HK-2 (cell line): ENCODE results near the gene CLEC14A.

Experiments used
- DNase-seq: peaks from one replicate; pipeline ENCODE4 v3.0.0-alpha.2; 2018; ENCODE audit not compliant: unreplicated experiment

Gene CLEC14A

GRCh38 chr14:38255673-38256532 lies at the start of gene CLEC14A:
TSS of gene CLEC14A (minus strand) at chr14:38256093. CDS start at chr14:38256022, 71 bp downstream.
- no peak for DNase-seq

- no peak for DNase-seq
These were observed 47.1 kb upstream of the CLEC14A start for GRCh38 chr14:38302966-38303365.

GRCh38 chr14:38302034-38302433 lies 46.1 kb upstream of the CLEC14A start:
- DNase-seq, result no peak

GRCh38 chr14:38297681-38298080 lies 41.8 kb upstream of the CLEC14A start:
- DNase-seq, result no peak

- no peak for DNase-seq
These were observed 36.0 kb upstream of the CLEC14A start for GRCh38 chr14:38291681-38292467.

- no peak for DNase-seq
These were observed 34.8 kb upstream of the CLEC14A start for GRCh38 chr14:38290601-38291188.

GRCh38 chr14:38286452-38286851 lies 30.6 kb upstream of the CLEC14A start:
- no peak for DNase-seq

- DNase-seq, result no peak
These were observed 30.1 kb upstream of the CLEC14A start for GRCh38 chr14:38285962-38286361.

- no peak for DNase-seq
These were observed 27.0 kb upstream of the CLEC14A start for GRCh38 chr14:38282936-38283335.

- DNase-seq, result no peak
These were observed 24.2 kb upstream of the CLEC14A start for GRCh38 chr14:38280081-38280480.

- DNase-seq, result no peak
These were observed 23.7 kb upstream of the CLEC14A start for GRCh38 chr14:38279572-38279971.

- no peak for DNase-seq
These were observed 22.1 kb upstream of the CLEC14A start for GRCh38 chr14:38278035-38278434.

GRCh38 chr14:38262844-38263243 lies 7.0 kb upstream of the CLEC14A start:
- DNase-seq, result no peak

- no peak for DNase-seq
These were observed 5.7 kb upstream of the CLEC14A start for GRCh38 chr14:38261620-38262019.

GRCh38 chr14:38257507-38257906 lies 1.6 kb upstream of the CLEC14A start:
- DNase-seq, result no peak

GRCh38 chr14:38256533-38256840 lies 594 bp upstream of the CLEC14A start:
- DNase-seq, result no peak

- no peak for DNase-seq
These were observed 553 bp downstream of the CLEC14A start for GRCh38 chr14:38255408-38255672.

GRCh38 chr14:38254571-38255407 lies 1.1 kb downstream of the CLEC14A start:
- DNase-seq, result no peak

GRCh38 chr14:38253676-38254075 lies 2.2 kb downstream of the CLEC14A start:
- no peak for DNase-seq

- no peak for DNase-seq
These were observed 3.7 kb downstream of the CLEC14A start for GRCh38 chr14:38252066-38252710.

GRCh38 chr14:38250331-38250730 lies 5.6 kb downstream of the CLEC14A start:
- no peak for DNase-seq
